SU-DHL-6 (cell line): ENCODE measurements around the gene ZNF630.
"Not testable (repeated sequence)": the region's sequence is repeated elsewhere in the genome, so short reads cannot be mapped to it uniquely, and the experiment has no call there.

Source experiments
- H2AFZ ChIP-seq: fragments of 200-600 bp; sonication (generic); 2 replicates; pipeline ENCODE4 v1.6.1; 2014; ENCODE audit warnings: low read depth, mild to moderate bottlenecking, moderate library complexity, mixed read lengths, antibody characterized with exemption, low read length; ENCODE audit not compliant: severe bottlenecking
- H3F3A ChIP-seq: fragments of 200-600 bp; shearing (Covaris generic); 2 replicates; pipeline ENCODE4 v1.6.0; 2016; ENCODE audit warnings: antibody characterized with exemption, mild to moderate bottlenecking; ENCODE audit not compliant: insufficient read depth
- H3K27ac ChIP-seq: fragments of 200-600 bp; sonication (generic); 2 replicates; pipeline ENCODE4 v1.5.1; 2016; ENCODE audit warnings: low read depth, mild to moderate bottlenecking, low read length, moderate library complexity, mixed read lengths
- H3K27me3 ChIP-seq: fragments of 200-600 bp; sonication (generic), shearing (Covaris generic); 2 replicates; pipeline ENCODE4 v1.6.0; 2014; ENCODE audit warnings: mild to moderate bottlenecking, low read length
- H3K36me3 ChIP-seq: fragments of 200-600 bp; sonication (generic); 2 replicates; pipeline ENCODE4 v1.6.1; 2014; ENCODE audit warnings: mild to moderate bottlenecking, low read length, mixed read lengths
- H3K4me2 ChIP-seq: fragments of 300-600, 200-600 bp; shearing (Covaris generic), sonication (generic); 2 replicates; pipeline ENCODE4 v1.6.0; 2014; ENCODE audit warnings: low read length, low read depth, mild to moderate bottlenecking; ENCODE audit not compliant: poor library complexity, severe bottlenecking
- H3K4me3 ChIP-seq: fragments of 200-600 bp; sonication (generic); 2 replicates; pipeline ENCODE4 v1.5.1; 2014; ENCODE audit warnings: antibody characterized with exemption, low read length, mild to moderate bottlenecking, mixed read lengths; ENCODE audit not compliant: insufficient read depth, poor library complexity, severe bottlenecking
- H3K79me2 ChIP-seq: fragments of 200-600 bp; sonication (generic); 2 replicates; pipeline ENCODE4 v1.6.1; 2014; ENCODE audit warnings: mild to moderate bottlenecking, low read length, moderate library complexity; ENCODE audit not compliant: insufficient read depth
- H3K9ac ChIP-seq: fragments of 200-600 bp; sonication (generic); 2 replicates; pipeline ENCODE4 v1.7.0; 2014; ENCODE audit warnings: mild to moderate bottlenecking, low read length
- H3K9me2 ChIP-seq: fragments of 200-600 bp; sonication (generic); replicated peaks from 2 replicates; pipeline ENCODE4 v1.6.1; 2014; ENCODE audit warnings: low read length; ENCODE audit not compliant: insufficient read depth
- H3K9me3 ChIP-seq: fragments of 200-600 bp; sonication (generic); 2 replicates; pipeline ENCODE4 v1.6.1; 2014; ENCODE audit warnings: low read length, mixed read lengths; ENCODE audit not compliant: insufficient read depth
- H4K20me1 ChIP-seq: fragments of 200-600 bp; sonication (generic); 2 replicates; pipeline ENCODE4 v1.6.1; 2014; ENCODE audit warnings: low read depth, mild to moderate bottlenecking, antibody characterized with exemption, low read length, moderate library complexity, mixed read lengths
- EZH2phosphoT487 ChIP-seq: fragments of 200-600 bp; sonication (generic), shearing (Covaris generic); conservative IDR thresholded peaks from 2 replicates; pipeline ENCODE4 v1.6.1; 2018; ENCODE audit warnings: mild to moderate bottlenecking, antibody characterized with exemption, low read length, moderate library complexity, mixed read lengths
- TF ChIP-seq, protein P1 (sequence below): fragments of 200-600 bp; sonication (generic); IDR thresholded peaks from one replicate; pipeline ENCODE4 v1.5.1; 2017; ENCODE audit warnings: antibody characterized with exemption, mild to moderate bottlenecking, low read length, moderate library complexity; ENCODE audit not compliant: insufficient read depth, poor library complexity, severe bottlenecking

The ZNF630 gene

DNA sequence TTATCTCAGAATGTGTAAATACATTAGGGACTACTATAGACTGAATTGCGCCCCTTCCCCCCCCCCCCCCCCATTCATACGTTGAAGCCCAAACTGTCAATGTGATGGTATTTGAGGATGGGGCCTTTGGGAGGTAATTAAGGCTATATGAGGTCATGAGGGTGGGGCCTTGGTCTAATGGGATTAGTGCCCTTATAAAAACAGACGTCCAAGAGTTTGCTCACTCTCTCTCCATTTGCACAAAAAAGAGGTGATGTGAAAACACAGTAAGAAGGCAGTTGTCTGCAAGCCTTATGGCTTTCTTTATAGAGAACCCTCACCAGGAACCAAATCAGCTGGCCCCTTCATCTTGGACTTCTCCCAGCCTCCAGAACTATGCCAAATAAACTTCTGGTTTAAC, 49.3 kb downstream of the ZNF630 start:
- peak overlapping the region; percentile 87 for H3K4me2 ChIP-seq
- no peaks in the 10 kb centered on the region for H3K9me3 ChIP-seq
- no peaks in the 10 kb centered on the region for H3K9me2 ChIP-seq
- no peaks in the 10 kb centered on the region for H3K79me2 ChIP-seq
- H3K27ac ChIP-seq, result no peak overlapping the region
- H3K9ac ChIP-seq, result no peak overlapping the region
- no peaks in the 10 kb centered on the region for H3F3A ChIP-seq
- no peaks in the 10 kb centered on the region for H3K27me3 ChIP-seq
- H3K4me3 ChIP-seq, result no peak overlapping the region
- no peak overlapping the region for H2AFZ ChIP-seq
- TF ChIP-seq, protein P1, sequence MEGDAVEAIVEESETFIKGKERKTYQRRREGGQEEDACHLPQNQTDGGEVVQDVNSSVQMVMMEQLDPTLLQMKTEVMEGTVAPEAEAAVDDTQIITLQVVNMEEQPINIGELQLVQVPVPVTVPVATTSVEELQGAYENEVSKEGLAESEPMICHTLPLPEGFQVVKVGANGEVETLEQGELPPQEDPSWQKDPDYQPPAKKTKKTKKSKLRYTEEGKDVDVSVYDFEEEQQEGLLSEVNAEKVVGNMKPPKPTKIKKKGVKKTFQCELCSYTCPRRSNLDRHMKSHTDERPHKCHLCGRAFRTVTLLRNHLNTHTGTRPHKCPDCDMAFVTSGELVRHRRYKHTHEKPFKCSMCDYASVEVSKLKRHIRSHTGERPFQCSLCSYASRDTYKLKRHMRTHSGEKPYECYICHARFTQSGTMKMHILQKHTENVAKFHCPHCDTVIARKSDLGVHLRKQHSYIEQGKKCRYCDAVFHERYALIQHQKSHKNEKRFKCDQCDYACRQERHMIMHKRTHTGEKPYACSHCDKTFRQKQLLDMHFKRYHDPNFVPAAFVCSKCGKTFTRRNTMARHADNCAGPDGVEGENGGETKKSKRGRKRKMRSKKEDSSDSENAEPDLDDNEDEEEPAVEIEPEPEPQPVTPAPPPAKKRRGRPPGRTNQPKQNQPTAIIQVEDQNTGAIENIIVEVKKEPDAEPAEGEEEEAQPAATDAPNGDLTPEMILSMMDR, result no peak
- TF ChIP-seq EZH2phosphoT487, result no peak
- H3K36me3 ChIP-seq, result no peaks in the 10 kb centered on the region
- no peaks in the 10 kb centered on the region for H4K20me1 ChIP-seq

DNA sequence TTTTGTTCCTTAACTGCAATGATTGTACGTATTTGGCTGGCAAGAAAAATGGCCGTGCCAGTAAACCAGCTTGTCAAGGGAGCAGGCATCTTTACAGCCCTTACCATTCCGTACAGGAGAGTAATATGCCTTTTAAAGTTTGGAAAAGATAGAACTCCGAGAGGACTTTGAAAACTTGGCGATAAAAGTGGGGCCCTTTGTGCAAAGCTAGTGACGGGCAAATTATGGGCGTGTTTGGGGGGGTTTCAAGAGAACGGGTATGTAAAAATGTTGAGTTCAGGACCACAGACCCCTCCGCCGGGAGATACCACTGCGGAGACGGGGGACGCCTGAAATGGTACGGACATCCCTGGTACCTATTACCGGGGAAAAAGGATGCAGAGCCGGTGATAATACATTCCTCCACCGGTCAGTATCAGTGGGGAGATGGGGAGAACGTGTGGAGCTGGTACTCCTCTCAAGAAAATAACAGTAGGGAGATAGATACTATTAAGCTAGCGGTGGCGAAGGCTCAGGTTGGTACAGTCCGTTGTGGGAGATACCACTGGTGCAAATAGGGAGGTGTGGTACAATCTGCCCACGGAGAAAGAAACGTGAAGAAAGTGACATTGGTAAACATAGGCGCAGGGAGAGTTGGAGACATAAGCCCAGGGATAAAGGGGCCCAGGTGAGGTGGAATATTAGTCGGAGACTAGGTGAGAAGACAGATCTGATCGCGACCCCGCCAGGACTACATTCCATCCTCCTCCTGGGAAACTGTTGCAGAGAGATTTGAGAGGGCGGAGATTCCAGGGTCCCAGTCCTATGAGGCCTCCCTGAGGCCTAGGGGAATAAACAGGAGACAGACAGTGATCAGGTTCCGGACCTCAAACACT, 50.2 kb downstream of the ZNF630 start:
- TF ChIP-seq, protein P1, result no peak
- TF ChIP-seq EZH2phosphoT487, result no peak
- Histone ChIP-seq H3K27ac (peak overlapping the region; percentile 77), H3K4me3 (peak overlapping the region; percentile 81), H4K20me1 (no peaks in the 10 kb centered on the region), H3K9ac (peak overlapping the region; percentile 85), H3K79me2 (no peaks in the 10 kb centered on the region), H3F3A (no peaks in the 10 kb centered on the region), H3K4me2 (peak overlapping the region; percentile 87), H2AFZ (peak overlapping the region; percentile 96), H3K9me2 (no peaks in the 10 kb centered on the region), H3K36me3 (no peaks in the 10 kb centered on the region), H3K9me3 (no peaks in the 10 kb centered on the region), H3K27me3 (no peaks in the 10 kb centered on the region)

DNA sequence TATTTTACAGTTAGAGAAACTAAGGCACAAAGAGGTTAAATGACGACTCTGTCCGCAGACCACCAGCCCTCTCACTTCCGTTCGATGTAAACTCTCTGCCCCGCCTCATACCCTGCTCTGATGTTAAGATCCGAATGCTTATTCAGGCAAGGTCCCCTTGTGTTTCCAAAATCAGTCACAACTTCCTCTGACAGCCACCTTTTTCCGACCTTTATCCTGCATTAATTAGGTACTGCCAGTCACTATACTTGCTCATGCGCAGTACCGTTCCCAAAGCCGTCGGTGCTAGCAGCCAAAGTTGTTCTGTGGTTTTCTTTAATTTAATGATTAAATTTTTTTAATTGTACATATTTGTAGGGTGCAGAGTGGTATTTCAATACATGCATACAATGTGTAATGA, 51.0 kb downstream of the ZNF630 start:
- H3K79me2 ChIP-seq, H3K4me3 ChIP-seq, H4K20me1 ChIP-seq, H3K36me3 ChIP-seq, H3F3A ChIP-seq, H3K27me3 ChIP-seq, H3K9me3 ChIP-seq, H3K9me2 ChIP-seq, H3K27ac ChIP-seq: not testable (repeated sequence)
- H3K4me2 ChIP-seq, result peak overlapping the region; percentile 87
- peak overlapping the region; percentile 96 for H2AFZ ChIP-seq
- H3K9ac ChIP-seq, result peak overlapping the region; percentile 85; the same call in 1 of the 2 replicates

DNA sequence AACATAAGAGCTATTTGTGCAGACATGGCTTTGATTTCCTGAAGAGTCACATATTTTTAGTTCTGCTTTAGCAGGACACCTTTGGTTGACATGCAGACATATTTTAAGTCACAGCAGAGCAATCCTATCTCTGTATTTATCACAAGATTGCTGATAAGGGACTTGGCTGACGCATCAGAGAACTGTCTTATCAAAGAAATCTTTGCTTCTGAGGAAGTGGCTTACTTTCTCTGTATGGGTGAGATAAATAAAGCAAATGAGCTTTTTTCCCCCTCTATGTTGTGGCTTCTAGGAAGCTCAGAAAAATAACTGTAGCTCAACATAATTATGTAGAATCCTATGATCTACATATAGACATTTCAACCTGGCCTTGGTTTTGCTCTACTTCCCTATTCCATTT, 51.5 kb downstream of the ZNF630 start:
- H3K9ac ChIP-seq, H3K27ac ChIP-seq, H2AFZ ChIP-seq, H3K4me3 ChIP-seq, H3K9me3 ChIP-seq, H3K27me3 ChIP-seq, H3K79me2 ChIP-seq, H4K20me1 ChIP-seq, H3K9me2 ChIP-seq, H3K4me2 ChIP-seq, H3K36me3 ChIP-seq, H3F3A ChIP-seq: not testable (repeated sequence)

DNA sequence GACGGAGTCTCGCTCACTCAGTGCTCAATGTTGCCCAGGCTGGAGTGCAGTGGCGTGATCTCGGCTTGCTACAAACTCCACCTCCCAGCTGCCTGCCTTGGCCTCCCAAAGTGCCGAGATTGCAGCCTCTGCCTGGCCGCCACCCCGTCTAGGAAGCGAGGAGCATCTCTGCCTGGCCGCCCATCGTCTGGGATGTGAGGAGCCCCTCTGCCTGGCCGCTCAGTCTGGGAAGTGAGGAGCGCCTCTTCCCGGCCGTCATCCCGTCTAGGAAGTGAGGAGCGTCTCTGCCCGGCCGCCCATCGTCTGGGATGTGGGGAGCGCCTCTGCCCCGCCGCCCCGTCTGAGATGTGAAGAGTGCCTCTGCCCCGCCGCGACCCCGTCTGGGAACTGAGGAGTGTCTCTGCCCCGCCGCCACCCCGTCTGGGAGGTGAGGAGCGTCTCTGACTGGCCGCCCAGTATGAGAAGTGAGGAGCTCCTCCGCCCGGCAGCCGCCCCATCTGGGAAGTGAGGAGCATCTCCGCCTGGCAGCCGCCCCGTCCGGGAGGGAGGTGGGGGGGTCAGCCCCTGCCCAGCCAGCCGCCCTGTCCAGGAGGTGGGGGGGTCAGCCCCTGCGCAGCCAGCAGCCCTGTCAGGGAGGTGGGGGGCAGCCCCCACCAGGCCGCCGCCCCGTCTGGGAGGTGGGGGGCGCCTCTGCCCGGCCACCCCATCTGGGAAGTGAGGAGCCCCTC, 54.7 kb downstream of the ZNF630 start:
- not testable (repeated sequence) for H3K27me3 ChIP-seq, H3K9ac ChIP-seq, H3F3A ChIP-seq, H3K9me3 ChIP-seq, H3K4me3 ChIP-seq, H3K36me3 ChIP-seq, H3K79me2 ChIP-seq, H3K27ac ChIP-seq, H4K20me1 ChIP-seq, H2AFZ ChIP-seq, H3K4me2 ChIP-seq, H3K9me2 ChIP-seq

DNA sequence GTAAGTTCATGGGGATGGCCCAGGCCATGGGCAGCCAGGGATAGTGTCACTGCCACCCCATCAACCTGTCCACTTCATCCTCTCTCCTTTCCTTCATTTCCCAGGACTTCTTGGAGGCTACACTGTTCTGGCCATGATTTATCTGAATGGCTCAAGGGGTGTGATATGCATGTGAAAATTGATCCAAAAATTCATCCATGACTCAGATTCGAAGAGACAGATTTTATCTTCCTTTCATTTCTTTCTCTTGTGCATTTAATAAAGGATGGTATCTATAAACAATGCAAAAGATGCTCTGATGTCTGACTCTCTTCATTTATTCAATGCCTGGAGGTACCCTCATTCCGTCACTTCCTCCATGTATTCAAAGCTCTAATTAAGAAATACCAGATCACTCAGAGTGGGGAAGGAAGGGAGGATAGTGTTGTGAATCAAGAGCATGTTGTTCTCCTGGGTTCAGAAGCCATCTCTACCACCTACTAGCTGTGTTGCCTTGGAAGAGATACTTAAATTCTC, 61.9 kb downstream of the ZNF630 start:
- H3K79me2 ChIP-seq, H3K27me3 ChIP-seq, H3K4me2 ChIP-seq, H3K36me3 ChIP-seq, H3K27ac ChIP-seq, H2AFZ ChIP-seq, H3K9ac ChIP-seq, H3K9me2 ChIP-seq, H3F3A ChIP-seq, H3K4me3 ChIP-seq, H3K9me3 ChIP-seq, H4K20me1 ChIP-seq: not testable (repeated sequence)
